Pulmonary artery endothelial cell (primary cell): ENCODE measurements around the gene AHNAK2. TPM values are rescaled to one million over a fixed set of nuclear protein-coding genes. Genes with fewer than 3 reads are reported as not detected.
A peak's percentile ranks its signal among the peaks of the same experiment; 100 is the strongest.

Experiments used
- DNase-seq: peaks from one replicate; pipeline ENCODE4 v3.0.0-alpha.2; 2011; ENCODE audit warnings: low read depth, low spot score
- total RNA-seq: library from RNA; depleted of rRNA; stranded (reverse); fragments of >200 nt; gene quantifications from 2 replicates; pipeline ENCODE4 v1.2.3, GENCODE V29; 2014

The AHNAK2 gene
- total RNA-seq, 1 donor from 2014 or later, result 91.8 TPM

GRCh38 chr14:104986487-104987164, 8.5 kb upstream of the AHNAK2 start:
- no peak for DNase-seq

GRCh38 chr14:104985675-104986486, 7.7 kb upstream of the AHNAK2 start, which contains the start of gene CLBA1:
Gene CLBA1, plus strand, starts transcription at chr14:104985788. Its CDS starts 644 bp downstream, at chr14:104986432.
- DNase-seq, result peak; percentile 65

GRCh38 chr14:104984056-104984894, 6.1 kb upstream of the AHNAK2 start:
- no peak for DNase-seq

GRCh38 chr14:104983231-104983721, 5.1 kb upstream of the AHNAK2 start:
- no peak for DNase-seq

GRCh38 chr14:104982548-104983230, 4.5 kb upstream of the AHNAK2 start:
- DNase-seq, result no peak

- no peak for DNase-seq
These were observed 3.7 kb upstream of the AHNAK2 start for GRCh38 chr14:104981699-104982541.

GRCh38 chr14:104980611-104981531, 2.7 kb upstream of the AHNAK2 start:
- DNase-seq, result no peak

GRCh38 chr14:104979758-104980610, 1.8 kb upstream of the AHNAK2 start:
- no peak for DNase-seq

GRCh38 chr14:104978746-104979691, 845 bp upstream of the AHNAK2 start:
- DNase-seq, result no peak

GRCh38 chr14:104977008-104977680, 1.0 kb downstream of the AHNAK2 start:
- no peak for DNase-seq

GRCh38 chr14:104976198-104977007, 1.8 kb downstream of the AHNAK2 start:
- no peak for DNase-seq

GRCh38 chr14:104975481-104976197, 2.5 kb downstream of the AHNAK2 start:
- no peak for DNase-seq

- no peak for DNase-seq
These were observed 3.3 kb downstream of the AHNAK2 start for GRCh38 chr14:104974665-104975390.

GRCh38 chr14:104974146-104974541, 4.0 kb downstream of the AHNAK2 start:
- no peak for DNase-seq
